Measurements from ENCODE around the gene FILIP1L.
A peak's percentile ranks its signal among the peaks of the same experiment; 100 is the strongest.

The FILIP1L gene

GRCh38 chr3:100125161-100125938, 11.0 kb upstream of the FILIP1L start:
- peak; percentile 58 for DNase-seq (ENCODE audit: low read depth)

- DNase-seq (ENCODE audit: low read depth): no peak
Measured at GRCh38 chr3:100124201-100124761, 10.0 kb upstream of the FILIP1L start.

GRCh38 chr3:100123112-100123511, 8.8 kb upstream of the FILIP1L start:
- no peak for DNase-seq (ENCODE audit: low read depth)

GRCh38 chr3:100122321-100122720, 8.0 kb upstream of the FILIP1L start:
- DNase-seq (ENCODE audit: low read depth): no peak

- DNase-seq (ENCODE audit: low read depth): no peak
Measured at GRCh38 chr3:100120693-100121092, 6.4 kb upstream of the FILIP1L start.

GRCh38 chr3:100120012-100120411, 5.7 kb upstream of the FILIP1L start:
- no peak for DNase-seq (ENCODE audit: low read depth)

- no peak for DNase-seq (ENCODE audit: low read depth)
Measured at GRCh38 chr3:100117093-100117492, 2.8 kb upstream of the FILIP1L start.

- DNase-seq (ENCODE audit: low read depth): no peak
Measured at GRCh38 chr3:100113723-100114412, 433 bp downstream of the FILIP1L start.

GRCh38 chr3:100111728-100112127, 2.6 kb downstream of the FILIP1L start:
- no peak for DNase-seq (ENCODE audit: low read depth)

- DNase-seq (ENCODE audit: low read depth): no peak
Measured at GRCh38 chr3:100110162-100110561, 4.1 kb downstream of the FILIP1L start.

- no peak for DNase-seq (ENCODE audit: low read depth)
Measured at GRCh38 chr3:100108464-100109079, 5.7 kb downstream of the FILIP1L start.

GRCh38 chr3:100107221-100107814, 7.0 kb downstream of the FILIP1L start:
- DNase-seq (ENCODE audit: low read depth): peak; percentile 50

GRCh38 chr3:100106531-100107141, 7.7 kb downstream of the FILIP1L start:
- peak; percentile 79 for DNase-seq (ENCODE audit: low read depth)

GRCh38 chr3:100106094-100106493, 8.2 kb downstream of the FILIP1L start:
- DNase-seq (ENCODE audit: low read depth): no peak

- peak; percentile 61 for DNase-seq (ENCODE audit: low read depth)
Measured at GRCh38 chr3:100105501-100105900, 8.8 kb downstream of the FILIP1L start.

- no peak for DNase-seq (ENCODE audit: low read depth)
Measured at GRCh38 chr3:100104817-100105413, 9.4 kb downstream of the FILIP1L start.

GRCh38 chr3:100104442-100104798, 9.9 kb downstream of the FILIP1L start:
- no peak for DNase-seq (ENCODE audit: low read depth)

- peak; percentile 94 for DNase-seq (ENCODE audit: low read depth)
Measured at GRCh38 chr3:100103558-100104441, 10.5 kb downstream of the FILIP1L start.

- DNase-seq (ENCODE audit: low read depth): no peak
Measured at GRCh38 chr3:100102757-100103156, 11.5 kb downstream of the FILIP1L start.

GRCh38 chr3:100100425-100100824, 13.9 kb downstream of the FILIP1L start:
- DNase-seq (ENCODE audit: low read depth): peak; percentile 87

GRCh38 chr3:100099621-100100020, 14.7 kb downstream of the FILIP1L start:
- DNase-seq (ENCODE audit: low read depth): peak; percentile 25

All from EH (cell line).